Right atrium auricular region (tissue), 2 donors: ENCODE results near the gene HIGD1C. TPM values are rescaled to one million over a fixed set of nuclear protein-coding genes. Genes with fewer than 3 reads are reported as not detected.
"Not testable (repeated sequence)": the region's sequence is repeated elsewhere in the genome, so short reads cannot be mapped to it uniquely, and the experiment has no call there.

Experiments
- DNase-seq: peaks from one replicate; pipeline ENCODE4 v3.0.0-alpha.2; 2019; ENCODE audit warnings: low spot score
- H3K27ac ChIP-seq, 2 donors: fragments of 200-600 bp; sonication (generic); 1 replicate in 1 of 2; 2 replicates in 1 of 2; pipeline ENCODE4 v1.5.1; 2016 to 2019
- H3K27me3 ChIP-seq, 2 donors: fragments of 200-600 bp; sonication (generic); one replicate each; pipeline versions ENCODE4 v1.5.1 to v1.6.0; 2017 to 2019
- H3K36me3 ChIP-seq: fragments of 200-600 bp; sonication (generic); one replicate; pipeline ENCODE4 v1.5.1; 2016
- H3K4me1 ChIP-seq, 2 donors: fragments of 200-600 bp; sonication (generic); one replicate each; pipeline versions ENCODE4 v1.5.1 to v1.6.0; 2017 to 2019
- H3K4me3 ChIP-seq, 2 donors: fragments of 200-600 bp; sonication (generic); 1 replicate in 1 of 2; 2 replicates in 1 of 2; pipeline ENCODE4 v1.5.1; 2017 to 2019; ENCODE audit warnings: mild to moderate bottlenecking in 1 of 2, moderate library complexity in 1 of 2
- H3K9me3 ChIP-seq, 2 donors: fragments of 200-600 bp; sonication (generic); one replicate each; pipeline ENCODE4 v1.5.1; 2019
- CTCF ChIP-seq, 2 donors: fragments of 200-600 bp; sonication (generic); IDR thresholded peaks; one replicate each; pipeline ENCODE4 v1.5.1; 2019; ENCODE audit warnings: antibody characterized with exemption in 2 of 2
- total RNA-seq, 2 donors: library from RNA; depleted of rRNA; stranded (reverse); fragments of >200 nt; gene quantifications; one replicate each; pipeline ENCODE4 v1.1.0, GENCODE V29; 2016

HIGD1C gene
- total RNA-seq, 2 donors from 2014 or later: not detected

- H3K27me3 ChIP-seq: no peaks in the 10 kb centered on the region
- H3K27ac ChIP-seq: peak overlapping the region; percentile 75 to 77
- H3K9me3 ChIP-seq: no peaks in the 10 kb centered on the region
- peaks cover 0 to 39% of the 10 kb centered on the region in 2 donors for H3K4me1 ChIP-seq
- H3K36me3 ChIP-seq: peaks cover 31% of the 10 kb centered on the region
- H3K4me3 ChIP-seq: peak overlapping the region; percentile 10 to 38
- no peak for DNase-seq
- no peak for TF ChIP-seq CTCF (IDR thresholded peaks at IDR 0.05)
Measured at GRCh38 chr12:51008329-51009055, 56.1 kb downstream of the HIGD1C start.

- DNase-seq: peak; percentile 77
Measured at GRCh38 chr12:51009056-51009440, 56.7 kb downstream of the HIGD1C start.

GRCh38 chr12:51011955-51012354 is 59.6 kb downstream of the HIGD1C start:
- peaks cover 0 to 33% of the 10 kb centered on the region in 2 donors for H3K4me1 ChIP-seq
- peak overlapping the region in 1 of 2 donors; percentile 6 for H3K27ac ChIP-seq
- H3K27me3 ChIP-seq: no peaks in the 10 kb centered on the region
- H3K9me3 ChIP-seq: no peaks in the 10 kb centered on the region
- H3K36me3 ChIP-seq: peaks cover 12% of the 10 kb centered on the region
- no peak for DNase-seq
- H3K4me3 ChIP-seq: no peak overlapping the region
- TF ChIP-seq CTCF (IDR thresholded peaks at IDR 0.05): no peak

More at GRCh38 chr12:51009056-51009440, 56.7 kb downstream of the HIGD1C start:
- peaks cover 27% of the 10 kb centered on the region for H3K36me3 ChIP-seq
- peaks cover 0 to 44% of the 10 kb centered on the region in 2 donors for H3K4me1 ChIP-seq
- TF ChIP-seq CTCF (IDR thresholded peaks at IDR 0.05): no peak
- H3K9me3 ChIP-seq: no peaks in the 10 kb centered on the region
- H3K4me3 ChIP-seq: peak overlapping the region; percentile 10 to 38
- H3K27me3 ChIP-seq: no peaks in the 10 kb centered on the region
- H3K27ac ChIP-seq: peak overlapping the region; percentile 75 to 77

GRCh38 chr12:51012570-51013236 is 60.4 kb downstream of the HIGD1C start:
- Histone ChIP-seq H3K4me1 (peaks cover 0 to 33% of the 10 kb centered on the region in 2 donors), H3K36me3 (peaks cover 4% of the 10 kb centered on the region), H3K27me3 (no peaks in the 10 kb centered on the region), H3K27ac (peak overlapping the region; percentile 6 to 16), H3K4me3 (no peak overlapping the region), H3K9me3 (no peaks in the 10 kb centered on the region)
- no peak for TF ChIP-seq CTCF (IDR thresholded peaks at IDR 0.05)
- no peak for DNase-seq

- H3K27me3 ChIP-seq: no peaks in the 10 kb centered on the region
- peak overlapping the region in 1 of 2 donors; percentile 6 for H3K27ac ChIP-seq
- no peaks in the 10 kb centered on the region for H3K9me3 ChIP-seq
- peaks cover 0 to 33% of the 10 kb centered on the region in 2 donors for H3K4me1 ChIP-seq
- no peak for TF ChIP-seq CTCF (IDR thresholded peaks at IDR 0.05)
- H3K4me3 ChIP-seq: no peak overlapping the region
- no peak for DNase-seq
- no peaks in the 10 kb centered on the region for H3K36me3 ChIP-seq
Measured at GRCh38 chr12:51013441-51013840, 61.1 kb downstream of the HIGD1C start.

GRCh38 chr12:51014467-51014866 is 62.1 kb downstream of the HIGD1C start:
- H3K36me3 ChIP-seq, DNase-seq, H3K9me3 ChIP-seq, H3K4me3 ChIP-seq, H3K27me3 ChIP-seq, H3K27ac ChIP-seq: not testable (repeated sequence)
- peaks cover 0 to 30% of the 10 kb centered on the region in 2 donors for H3K4me1 ChIP-seq
